Activated CD4-positive, alpha-beta T cell treated with anti-CD3 and anti-CD28 coated beads, Interleukin-2, Interleukin-6, amounts not matched to agents 100 ng/mL and 50 ng/mL, durations not matched to agents 16 hours and 8 hours (primary cell): Measurements from ENCODE around the gene AFF3.
"Not testable (repeated sequence)": the region's sequence is repeated elsewhere in the genome, so short reads cannot be mapped to it uniquely, and the experiment has no call there.

Source experiments
- DNase-seq: peaks from one replicate; pipeline ENCODE4 v3.0.0-alpha.2; 2020

AFF3 gene

DNA sequence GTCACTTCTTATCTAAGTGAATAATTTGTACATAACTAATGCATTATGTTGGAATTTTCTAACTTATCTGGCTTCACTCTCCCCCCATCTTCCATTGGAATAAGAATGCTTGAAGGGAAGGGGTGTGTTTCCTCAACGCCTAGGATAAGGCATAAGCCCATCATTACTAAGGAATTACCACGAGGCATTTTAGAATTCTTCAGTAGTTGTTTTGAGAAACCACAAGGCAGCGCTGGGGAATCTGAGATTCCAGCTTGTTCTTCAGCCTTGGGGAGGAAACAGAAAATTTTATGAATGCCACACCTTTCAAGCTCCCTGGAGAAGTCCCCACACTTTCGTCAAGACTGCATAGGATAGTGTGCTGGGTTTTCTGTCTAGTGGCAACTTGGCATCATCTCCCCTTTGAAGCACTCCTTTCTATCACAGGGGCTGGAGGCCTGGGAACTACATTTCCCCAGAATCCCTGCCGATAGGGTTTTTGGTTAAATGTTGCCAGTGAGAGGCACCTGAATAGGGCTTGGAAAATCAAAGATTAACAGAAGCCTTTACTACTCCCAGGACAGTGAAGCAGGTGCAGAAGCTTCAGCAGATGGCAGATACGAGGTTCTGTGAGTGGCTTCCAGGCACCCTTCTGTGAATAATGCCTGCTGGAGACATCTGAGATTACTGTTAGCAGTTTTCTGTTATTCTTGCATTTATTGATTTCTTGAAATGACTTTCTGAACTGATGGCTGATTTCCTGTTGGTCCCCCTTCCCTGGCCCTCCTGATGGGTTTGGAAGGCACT is 459.9 kb downstream of the AFF3 start:
- DNase-seq: no peak

DNA sequence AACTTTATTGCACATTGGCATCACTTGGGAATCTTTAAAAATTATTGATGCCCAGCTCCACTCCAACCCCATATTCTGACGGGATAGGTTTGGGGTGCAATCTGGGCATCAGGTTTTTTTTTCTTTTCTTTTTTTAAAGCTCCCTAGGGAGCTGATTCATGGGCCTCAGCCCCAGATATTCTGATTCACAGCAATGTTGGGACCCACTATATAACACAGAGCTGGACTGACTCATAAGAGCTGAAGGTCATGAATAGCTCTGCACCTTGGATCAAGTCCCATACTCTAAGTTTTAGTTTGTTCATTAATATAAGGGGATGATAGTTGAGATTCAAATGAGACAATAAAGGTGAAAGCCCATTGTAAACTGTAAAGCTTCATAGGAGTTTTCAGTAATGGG is 461.4 kb downstream of the AFF3 start:
- no peak for DNase-seq

DNA sequence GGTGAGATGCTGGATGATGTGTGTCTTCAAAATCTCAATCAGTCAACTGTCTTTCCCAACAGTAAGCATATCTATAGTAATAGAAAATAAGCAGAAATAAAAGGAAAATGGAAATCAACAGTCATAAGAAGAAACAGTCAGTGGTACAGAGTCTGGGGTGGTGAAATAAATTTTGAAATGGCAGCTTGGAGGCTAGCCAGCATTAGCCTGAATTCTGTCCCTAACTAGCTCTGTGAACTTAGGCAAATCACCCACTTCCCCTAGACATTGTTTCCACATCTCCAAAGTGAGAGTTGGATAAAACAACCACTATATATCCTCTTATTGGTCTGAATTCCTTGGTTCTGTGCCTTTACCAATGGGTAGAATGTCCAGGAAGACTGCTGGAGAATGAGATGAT is 462.9 kb downstream of the AFF3 start:
- no peak for DNase-seq

DNA sequence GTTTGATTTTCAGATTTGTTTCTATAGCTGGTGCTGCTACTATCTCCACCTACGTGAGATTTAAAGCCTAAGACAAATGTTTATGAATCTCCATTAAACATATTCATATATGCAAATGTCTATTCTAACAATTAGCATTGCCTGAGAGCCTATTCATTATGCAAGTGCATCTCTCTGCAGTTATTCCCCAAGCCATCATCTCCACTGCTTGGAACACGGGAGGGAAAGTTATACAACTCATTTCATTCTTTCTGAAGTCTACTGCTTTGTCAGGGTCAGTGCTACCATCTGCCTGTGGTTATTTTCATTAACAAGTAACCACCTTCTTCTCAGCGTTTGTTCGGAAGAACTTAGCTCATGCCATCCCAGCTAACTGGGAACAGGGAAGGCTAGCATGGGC is 463.8 kb downstream of the AFF3 start:
- DNase-seq: no peak

DNA sequence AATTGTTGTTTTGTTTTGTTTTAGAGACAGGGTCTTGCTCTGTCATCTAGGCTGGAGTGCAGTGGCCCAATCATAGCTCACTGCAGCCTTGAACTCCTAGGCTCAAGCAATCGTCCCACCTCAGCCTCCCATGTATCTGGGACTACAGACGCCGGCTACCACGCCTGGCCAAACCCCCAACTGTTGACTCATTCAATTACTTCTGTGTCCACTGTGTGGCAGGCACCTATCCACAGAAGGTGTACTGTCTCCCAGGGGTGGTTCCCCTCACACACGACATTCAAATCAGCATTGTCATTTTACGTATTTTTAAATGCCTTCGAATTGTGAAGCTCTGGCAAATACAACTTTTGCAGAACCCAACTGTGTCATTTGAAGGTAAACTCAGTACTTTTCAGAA is 464.6 kb downstream of the AFF3 start:
- DNase-seq: no peak

DNA sequence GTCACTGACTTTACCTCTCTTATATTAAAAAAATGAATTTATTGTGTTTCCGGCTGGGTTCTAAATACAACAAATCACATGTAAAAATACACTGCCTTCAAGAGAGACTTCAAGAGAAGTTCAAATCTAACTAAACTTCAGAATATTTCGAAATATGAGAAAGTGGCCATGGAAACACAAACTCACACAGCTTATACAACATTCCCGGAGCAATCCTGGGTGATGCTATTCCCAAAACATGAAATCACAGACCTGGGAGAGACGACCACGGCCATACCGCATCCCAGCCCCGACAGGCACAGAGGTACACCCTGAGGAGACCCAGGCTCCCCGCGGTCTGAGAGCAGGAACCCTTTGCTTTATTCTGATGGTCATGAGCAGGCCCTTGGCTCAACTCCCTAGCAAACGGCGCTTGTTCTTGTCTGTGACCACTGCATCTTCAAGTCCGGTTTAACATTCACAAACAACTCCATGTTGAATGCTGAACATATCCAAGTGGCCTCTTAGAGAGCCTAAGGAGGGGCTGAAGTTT is 467.2 kb downstream of the AFF3 start:
- DNase-seq: no peak

DNA sequence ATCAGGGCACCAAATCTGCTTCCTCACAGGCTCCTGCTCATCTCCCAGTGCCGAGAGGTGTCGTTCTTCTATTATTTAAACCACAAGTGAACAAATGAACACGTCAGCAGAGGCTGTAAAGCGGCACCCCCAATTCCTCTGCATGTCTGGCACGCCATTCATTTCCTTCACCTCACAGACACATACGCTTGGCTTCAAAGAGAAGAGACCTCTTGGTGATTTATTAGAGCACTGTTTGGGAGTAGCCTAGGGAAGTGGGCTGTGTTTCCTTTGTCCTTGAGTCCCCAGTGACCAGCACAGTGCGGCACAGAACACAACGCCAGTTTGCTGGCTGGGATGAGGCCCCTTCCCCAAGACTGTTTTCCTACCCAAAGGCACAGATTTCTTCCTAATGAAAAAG is 468.3 kb downstream of the AFF3 start:
- DNase-seq: no peak

DNA sequence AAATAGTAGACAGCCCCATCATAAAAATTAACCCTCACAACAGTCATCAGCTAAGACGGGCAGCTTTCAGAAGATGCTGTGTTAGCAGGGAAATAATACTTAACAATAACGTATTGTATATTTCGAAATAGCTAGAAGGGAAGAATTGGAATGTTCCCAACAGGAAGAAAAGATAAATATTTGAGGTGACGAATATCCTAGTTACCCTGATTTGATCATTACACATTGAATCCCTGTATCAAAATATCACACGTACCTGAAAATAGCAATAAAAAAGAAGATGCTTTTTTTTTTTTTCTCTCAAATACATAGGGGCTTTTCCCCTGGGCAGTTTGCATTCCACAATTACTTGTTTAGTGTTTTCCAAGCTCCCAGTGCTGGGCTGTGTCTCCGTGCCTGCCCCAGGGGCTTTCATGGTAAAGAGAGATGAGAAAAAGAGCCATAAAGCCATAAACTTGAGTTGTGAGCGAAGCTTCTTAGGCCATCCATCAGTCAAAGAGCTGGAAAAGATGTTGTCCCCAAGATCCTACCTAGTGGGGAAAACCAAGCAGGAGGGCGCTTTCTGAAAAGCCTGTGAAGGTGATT is 469.5 kb downstream of the AFF3 start:
- DNase-seq: no peak

DNA sequence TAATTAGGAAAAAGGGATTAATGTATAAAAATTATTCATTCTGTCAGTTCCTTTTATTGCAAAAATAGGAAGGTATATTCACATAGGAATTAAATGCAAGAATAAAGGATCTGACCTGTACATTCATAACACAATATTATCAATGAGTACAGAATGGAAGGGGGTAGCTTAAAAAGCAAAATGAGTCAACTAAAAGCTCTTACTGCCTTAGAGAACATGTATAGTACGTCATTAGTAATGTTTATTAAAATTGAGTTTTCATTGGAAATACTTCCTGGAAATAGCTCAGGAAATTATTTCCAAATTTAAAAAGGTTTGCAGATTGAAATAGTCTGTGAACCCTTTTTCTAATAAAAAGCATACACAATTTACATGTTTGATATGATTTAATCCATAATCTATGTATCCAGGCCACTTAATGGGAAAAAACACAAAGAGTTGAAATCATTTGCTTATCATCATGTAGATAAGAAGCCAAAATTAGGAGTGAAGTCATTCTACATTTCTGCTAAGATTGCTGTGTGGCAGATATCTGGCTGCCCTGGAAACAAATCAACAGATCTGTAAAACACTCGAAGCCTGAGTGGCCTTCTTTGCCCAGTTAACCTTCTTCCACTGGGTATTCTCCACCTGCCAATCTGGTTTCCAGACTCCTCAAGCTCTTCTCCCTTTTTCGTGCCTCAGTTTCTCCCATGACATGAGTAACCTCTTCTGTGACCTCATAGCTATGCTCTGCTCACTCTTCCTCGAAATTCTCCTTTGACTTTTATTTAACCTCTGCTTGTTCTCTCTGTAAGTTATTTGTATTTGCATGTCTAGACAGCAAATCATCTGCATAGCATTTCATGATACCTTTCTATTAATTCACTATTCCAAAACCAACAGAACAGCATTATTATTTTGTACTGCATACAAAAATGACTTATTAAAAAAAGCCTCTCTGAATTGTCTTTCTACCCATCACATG is 471.3 kb downstream of the AFF3 start:
- DNase-seq: no peak

DNA sequence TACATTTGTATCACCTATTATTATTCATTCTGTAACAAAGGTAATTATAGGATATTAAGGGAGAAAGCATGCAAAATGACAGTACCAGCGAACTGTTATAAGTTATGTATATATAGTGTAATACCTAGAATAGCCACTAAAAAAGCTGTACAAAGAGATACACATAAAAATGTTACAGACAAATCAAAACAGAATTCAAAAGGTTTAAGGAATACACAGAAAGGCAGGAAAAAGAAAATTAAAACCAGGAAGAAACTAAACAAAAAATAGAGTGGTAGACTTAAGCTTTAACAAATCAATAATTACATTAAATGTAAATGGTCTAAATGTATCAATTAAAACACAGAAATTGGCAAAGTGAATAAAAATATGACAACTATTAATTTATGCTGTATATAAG is 476.1 kb downstream of the AFF3 start:
- DNase-seq: no peak

DNA sequence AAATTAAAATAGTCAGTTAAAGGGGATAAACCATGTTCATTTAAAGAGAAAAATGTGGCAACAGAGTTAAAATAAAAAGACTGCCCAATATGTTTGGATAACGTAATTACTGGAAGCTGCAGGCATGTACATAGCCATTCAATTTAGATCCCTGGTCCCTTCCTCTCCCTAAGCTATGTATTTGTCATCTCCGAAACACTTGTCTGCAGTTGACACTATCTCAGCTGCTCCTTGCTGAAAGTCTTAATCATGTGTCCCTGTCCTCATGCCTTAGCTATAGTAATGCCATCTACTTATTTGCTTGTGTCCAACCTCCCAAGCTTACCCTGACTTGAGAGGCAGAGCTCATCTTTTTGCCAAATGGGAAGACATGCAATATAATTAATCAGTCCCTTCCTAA is 478.7 kb downstream of the AFF3 start:
- no peak for DNase-seq

DNA sequence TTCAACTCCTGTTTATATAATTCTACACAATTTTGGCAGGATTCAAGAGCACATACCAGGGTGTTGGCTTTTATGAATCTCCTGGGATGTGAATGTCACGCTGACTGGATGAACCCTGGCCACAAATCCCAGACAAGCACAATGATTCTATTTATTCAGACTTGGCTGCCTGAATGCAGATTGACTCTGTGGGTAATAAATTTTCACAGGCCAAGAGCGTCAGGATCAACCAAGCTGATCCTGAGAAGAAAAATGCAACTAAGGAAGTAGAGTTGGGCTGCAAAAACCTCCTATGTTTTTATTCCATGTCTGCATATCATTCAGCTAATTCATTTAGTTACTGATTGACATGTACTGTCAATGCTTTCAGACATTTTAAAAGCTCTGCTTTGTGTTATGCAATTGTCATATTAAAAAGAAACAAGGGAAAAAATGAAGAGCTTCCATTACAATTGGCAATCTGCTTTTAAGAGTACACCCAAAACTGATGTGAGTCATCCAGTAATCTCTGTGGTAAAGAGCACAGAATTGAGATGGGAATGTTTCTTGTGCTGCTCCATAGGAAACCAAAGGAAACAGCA is 479.5 kb downstream of the AFF3 start:
- no peak for DNase-seq

DNA sequence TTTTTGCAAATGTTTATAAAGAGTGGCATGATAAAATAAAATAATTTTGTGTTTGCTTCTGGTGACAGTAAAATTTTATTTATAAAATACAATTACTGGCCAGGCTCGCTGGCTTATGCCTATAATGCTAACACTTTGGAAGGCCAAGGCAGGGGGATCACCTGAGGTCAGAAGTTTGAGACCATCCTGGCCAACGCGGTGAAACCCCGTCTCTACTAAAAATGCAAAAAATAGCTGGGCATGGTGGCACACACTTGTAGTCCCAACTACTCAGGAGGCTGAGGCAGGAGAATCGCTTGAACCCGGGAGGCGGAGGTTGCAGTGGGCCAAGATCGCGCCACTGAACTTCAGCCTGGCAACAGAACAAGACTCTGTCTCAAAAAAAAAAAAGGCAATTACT is 480.6 kb downstream of the AFF3 start:
- not testable (repeated sequence) for DNase-seq

DNA sequence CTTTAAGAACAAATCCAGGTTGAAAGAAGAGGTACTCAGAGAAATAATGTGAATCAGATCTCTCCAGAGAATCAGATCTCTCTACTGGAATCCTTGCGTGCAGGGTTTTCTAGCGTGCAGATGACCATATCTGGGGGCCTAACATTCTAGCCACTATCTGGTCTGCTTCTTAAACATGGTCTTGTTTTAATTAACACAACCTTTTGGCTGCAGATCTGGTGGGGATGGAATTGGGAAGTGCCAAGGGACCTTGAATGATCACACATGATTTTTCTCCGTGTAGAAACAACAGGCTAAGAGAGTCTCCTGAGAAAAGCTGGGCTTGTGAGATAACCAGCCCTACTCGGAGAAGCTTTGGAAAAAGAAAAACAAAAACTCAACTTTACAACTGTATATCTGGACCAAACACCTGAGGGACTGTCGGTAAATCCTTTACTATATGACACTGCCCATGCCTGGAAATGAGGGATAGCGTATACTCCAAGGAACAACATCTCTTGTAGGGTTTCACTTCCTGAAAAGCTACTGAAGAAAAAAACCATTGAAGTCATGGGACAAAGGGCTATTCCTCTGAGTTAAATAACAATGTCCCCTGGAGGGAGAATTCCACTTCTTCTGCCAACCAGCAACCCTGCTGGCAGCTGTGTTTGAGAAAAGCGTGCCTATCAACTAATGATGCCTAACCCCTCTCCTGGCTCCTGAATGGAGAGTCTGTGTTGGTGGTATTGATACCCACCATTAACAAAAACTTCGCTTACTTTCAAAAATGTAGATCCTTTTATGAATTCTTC is 481.6 kb downstream of the AFF3 start:
- DNase-seq: no peak

DNA sequence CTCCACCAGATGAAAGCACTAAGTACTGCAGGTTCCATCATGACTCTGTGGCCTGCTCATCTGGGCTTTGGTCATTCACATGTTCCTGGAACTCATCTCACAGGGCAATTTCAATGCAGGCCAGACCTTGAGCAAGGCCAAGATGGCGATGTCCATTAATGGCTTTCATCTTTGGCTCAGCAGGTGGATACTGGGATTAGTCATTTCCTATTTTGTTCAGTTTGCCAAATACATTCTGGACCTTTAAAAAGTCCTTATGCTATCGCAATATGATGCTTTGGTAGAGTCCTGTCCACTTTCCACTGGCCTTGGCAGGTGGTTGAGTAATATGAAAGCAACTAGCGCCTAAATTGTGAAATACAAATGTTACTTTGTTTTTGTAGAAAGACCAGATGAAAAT is 482.5 kb downstream of the AFF3 start:
- no peak for DNase-seq

DNA sequence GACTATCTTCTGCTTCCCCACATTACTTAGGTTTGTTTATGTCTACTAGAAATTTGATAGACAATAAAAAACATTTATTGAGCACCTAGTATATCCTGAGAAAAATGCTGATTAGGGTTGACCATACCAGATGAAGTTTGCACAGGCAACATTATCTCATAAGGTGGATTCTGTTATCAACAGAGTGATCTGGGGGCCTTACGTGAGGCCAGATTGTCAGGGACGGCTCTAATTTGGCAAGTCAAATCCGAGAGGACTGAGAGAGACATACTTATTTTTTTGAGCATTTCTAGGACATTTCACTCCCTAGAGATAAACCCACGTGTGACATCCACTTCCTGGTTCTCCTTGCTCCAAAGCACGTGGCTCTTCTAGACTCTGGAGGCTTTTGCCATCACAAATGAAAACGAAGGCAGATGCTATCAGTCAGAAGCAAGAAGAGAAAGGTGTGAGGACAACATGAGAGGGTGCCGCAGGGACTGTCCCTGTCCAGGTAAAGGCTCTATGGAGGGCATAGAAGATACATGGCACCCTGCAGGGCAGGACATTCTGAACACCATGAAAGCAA is 484.6 kb downstream of the AFF3 start:
- DNase-seq: no peak

DNA sequence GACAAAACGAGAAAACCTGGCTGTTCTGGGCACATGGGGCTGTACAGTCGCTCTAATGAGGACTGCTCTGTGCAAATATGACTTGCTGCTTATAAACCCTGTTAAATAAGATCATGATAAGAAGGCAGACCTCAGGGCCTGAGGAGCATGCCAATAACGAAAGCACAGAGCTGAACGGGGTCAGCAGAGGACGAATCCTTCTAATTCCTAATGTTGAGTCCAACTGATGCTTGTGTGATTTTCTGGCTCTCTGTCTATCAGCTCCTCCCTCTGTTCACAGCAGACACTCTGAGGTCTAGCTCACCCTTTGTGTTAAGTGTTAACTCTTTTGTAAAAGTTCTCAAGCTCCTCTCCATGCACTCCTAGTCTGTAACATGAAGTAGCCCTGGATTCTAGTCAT is 485.4 kb downstream of the AFF3 start:
- no peak for DNase-seq

DNA sequence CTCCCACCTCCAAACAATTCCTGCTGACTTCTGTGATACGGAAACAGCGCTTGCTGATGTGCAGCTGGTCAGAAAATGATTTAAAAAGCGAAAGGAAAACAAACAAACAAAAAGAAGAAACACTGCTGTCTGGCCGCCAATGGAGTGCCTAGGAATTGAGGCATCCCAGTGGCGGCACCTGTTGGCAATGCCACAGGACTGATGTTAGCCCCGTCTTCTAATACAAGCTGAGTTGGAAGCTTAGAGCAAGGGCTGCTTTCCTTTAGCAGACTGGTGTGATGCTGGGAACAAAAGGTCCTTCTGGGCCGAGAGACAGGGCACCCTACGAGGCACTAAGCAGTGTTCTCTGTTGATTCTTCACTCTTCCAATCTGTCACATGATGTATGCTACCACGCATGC is 489.0 kb downstream of the AFF3 start:
- no peak for DNase-seq

DNA sequence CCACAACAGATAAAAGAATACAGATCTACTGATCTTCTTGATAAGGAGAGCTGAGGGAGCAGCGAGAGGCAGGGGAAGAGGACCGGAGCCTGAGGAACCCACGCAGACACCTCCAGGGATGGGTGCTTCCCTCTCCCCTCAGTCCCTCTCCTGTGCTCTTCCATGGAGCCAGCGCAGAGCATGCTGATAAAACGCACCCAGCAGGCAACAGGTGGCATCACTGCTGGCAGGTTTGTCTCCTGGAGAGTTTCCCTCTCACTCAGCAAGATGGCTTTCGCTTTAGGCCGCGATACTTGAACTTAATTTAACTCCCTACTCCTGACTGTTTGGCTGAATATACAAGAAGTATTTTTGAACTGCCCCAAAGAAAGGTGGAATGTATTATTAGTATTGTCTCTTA is 489.5 kb downstream of the AFF3 start:
- DNase-seq: no peak

DNA sequence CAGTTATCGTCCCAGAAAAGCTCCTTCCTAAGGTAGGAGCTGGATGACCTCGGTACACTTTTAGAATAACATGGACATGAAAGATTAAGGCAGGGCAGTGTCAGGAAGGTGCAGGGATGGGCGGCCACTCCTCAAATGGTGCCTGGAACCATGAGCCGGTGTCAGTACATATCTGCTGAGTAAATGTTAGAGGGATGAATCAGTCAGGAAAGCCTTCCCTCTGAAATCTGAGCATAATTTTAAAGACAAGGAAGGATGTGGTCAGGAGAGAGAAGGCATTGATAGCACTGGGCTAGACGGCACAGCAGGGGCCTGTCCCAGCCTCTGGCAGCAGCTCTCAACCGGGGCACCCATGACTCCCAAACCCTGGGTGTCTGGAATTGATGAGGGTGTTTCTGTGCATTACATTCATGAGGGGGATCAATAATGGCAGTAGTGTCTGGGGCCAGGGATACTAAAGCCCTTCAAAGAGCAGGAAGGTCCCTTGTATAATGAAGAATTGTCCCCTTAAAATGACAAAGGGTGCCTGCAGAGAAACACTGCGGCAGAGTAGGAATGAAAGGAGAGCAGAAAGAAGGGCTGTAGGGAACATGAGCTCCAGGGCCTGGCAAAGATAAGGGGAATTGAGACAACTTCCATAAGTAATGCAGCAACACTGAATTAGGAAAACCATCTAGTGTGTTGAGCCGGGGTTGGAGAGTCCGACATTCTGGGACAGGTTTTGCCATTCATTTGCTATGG is 490.3 kb downstream of the AFF3 start:
- DNase-seq: no peak
